DMS 273 treated with DMSO at 0.1 percent for 48 hours (cell line): ENCODE results near the gene OR8B12.
"Not testable (repeated sequence)": the region's sequence is repeated elsewhere in the genome, so short reads cannot be mapped to it uniquely, and the experiment has no call there.

Experiments used
- DNase-seq: peaks from one replicate; lab custom pipeline; 2025; lab: John Stamatoyannopoulos, UW

Gene OR8B12

DNA sequence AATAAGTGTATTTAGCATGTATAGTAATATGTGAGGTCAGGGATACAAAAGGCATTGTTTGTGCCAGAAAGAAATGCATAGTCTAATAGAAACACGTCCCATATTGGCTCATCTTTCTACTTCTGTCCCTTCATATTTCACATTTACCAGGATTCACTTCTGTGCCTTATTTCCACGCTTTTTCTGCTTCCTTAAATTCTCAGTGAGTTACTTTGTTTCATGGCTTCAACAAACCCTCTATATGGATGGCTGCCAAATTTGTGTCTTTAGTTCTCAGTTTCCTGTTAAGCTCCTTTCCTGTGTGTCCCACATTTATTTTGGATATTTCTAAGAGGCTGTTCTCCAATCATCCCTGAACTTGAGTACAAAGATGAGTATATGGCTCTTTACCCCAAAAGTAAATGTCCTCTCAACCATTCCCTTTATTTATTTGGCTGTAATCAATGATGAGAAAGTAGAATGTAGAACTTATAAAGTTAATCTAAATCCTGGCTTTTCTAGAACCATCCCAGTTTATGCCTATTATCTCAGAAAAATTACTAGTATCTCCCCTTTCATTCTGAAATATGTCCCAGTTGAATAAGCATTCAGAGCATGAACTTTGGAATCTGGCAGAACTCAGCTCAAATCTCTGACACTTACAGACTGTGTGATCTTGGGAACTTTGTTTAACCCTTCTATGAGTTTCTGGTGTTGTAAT is 23.5 kb downstream of the OR8B12 start:
- no peak for DNase-seq

DNA sequence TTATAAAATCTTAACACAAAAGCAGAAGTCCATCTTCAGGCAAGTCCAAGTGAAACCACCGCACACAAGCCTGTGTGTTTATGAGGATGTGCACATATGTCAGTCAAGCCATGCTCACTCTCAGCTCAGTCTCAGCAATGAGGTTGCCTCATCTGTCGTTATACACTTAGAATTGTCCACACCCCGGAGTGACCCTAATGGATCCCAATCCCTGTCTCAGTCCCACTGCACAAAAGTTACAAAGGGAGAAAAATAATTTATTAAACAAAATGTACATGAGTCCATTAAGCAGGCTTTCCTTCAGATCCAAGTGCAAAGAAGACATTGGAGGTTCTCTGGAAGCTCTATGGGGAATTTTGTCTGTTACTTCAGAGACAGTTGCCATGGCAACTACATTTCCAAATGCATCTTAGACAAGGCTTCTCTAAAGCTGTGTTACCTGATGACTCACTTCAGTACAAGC is 24.4 kb downstream of the OR8B12 start:
- no peak for DNase-seq

DNA sequence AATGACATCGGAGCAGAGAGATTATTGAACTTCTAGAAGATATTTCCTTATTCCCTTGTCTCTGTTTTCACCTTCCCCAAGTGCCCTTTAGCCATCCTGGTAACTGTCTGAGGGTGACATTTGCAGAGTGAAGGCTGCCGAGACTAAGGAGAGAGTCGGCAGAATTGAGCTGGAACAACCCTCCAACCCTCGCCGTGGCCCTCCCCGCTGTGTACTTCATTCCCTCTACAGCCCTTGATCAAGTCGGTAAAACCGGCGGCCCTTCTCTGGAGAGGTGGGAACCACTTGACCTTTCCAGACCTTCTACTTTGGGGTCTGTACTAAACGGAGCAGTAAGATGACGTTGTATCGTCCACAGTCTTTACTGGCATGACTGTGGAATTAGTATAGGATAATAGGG is 26.1 kb downstream of the OR8B12 start:
- no peak for DNase-seq

DNA sequence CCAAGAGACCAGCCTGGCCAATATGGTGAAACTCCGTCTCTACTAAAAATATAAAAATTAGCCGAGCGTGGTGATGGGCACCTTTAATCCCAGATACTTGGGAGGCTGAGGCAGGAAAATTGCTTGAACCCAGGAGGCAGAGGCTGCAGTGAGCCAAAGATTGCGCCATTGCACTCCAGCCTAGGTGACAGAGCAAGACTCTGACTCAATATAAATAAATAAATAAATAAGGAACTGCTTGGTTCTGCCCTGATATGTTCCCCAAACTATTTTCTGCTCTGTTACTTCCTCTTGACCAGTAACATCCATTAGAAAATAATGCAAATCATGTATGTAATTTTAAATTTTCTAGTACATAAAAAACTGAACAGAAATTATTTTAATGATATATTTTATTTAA is 28.8 kb downstream of the OR8B12 start:
- not testable (repeated sequence) for DNase-seq

DNA sequence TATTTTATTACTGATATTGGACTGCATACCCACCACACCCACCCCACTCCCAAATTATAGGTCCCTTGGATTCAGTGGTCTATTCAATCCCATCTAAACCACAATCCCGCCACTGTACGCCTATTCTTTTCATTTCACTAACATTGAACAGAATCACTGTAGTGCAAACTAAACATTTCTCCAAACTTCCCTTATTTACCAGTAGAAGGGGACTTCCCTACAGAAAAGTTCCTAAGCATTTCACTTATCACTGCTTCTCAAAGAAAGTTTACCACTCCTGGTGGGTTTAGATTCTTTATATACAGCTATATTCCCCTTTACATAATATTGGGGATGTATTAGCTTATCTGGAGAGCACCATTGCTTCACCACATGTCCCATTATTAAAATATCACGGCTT is 29.3 kb downstream of the OR8B12 start:
- DNase-seq: no peak

DNA sequence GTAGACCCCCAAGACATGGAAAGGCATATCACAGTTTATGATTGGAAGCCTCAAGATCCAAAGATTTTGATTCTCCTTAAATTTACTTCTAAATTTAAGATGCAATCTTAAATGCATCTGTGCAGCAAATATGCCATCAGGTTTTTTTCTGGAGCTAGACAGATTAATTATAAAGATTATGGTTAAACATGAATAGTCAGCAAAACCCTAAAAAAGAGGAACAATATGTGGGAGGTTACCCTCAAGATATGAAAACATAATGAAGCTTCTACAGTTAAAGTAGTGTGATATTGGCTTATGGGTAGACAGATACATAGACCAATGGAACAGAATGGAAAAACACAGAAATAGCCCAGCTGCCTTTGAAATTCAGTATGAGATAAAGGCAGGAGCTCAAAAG is 31.7 kb downstream of the OR8B12 start:
- no peak for DNase-seq

DNA sequence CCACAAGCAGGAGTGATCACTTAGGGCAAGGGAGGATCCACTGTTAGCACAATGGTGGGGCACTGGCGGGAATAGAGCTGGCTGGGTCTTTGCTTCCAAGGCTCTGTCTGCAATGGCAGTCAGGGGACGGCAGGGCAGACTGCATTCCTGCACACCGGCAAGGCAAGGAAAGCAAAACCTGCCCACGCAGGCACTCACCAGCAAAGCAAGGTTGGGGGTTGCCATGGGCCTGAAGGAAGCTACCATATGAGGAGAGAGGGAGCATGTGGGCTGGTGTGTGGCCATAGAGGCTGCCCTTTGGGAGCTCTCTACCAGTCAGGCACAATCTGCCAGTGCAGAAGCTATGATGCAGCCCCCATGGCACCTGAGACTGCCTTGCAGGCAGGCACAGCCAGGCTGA is 33.2 kb downstream of the OR8B12 start:
- no peak for DNase-seq

DNA sequence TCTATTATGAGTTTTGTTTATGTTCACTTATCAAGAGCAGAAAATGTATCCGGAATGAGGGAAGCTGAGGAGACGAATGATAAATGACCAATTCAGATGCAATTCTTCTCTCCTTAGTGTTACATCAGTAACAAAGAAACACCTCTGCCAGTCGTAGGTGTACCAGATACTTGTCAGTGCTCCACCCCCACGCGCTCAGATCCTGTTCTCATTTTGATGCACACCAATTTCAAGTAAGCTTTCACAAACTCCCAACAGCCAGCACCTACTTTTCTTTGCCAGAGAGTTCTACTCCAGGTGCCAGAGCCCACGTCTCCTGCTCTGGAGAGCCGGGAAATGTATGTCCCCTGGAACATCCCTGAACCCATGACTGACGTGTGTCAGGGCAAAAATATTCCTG is 43.7 kb downstream of the OR8B12 start:
- no peak for DNase-seq

DNA sequence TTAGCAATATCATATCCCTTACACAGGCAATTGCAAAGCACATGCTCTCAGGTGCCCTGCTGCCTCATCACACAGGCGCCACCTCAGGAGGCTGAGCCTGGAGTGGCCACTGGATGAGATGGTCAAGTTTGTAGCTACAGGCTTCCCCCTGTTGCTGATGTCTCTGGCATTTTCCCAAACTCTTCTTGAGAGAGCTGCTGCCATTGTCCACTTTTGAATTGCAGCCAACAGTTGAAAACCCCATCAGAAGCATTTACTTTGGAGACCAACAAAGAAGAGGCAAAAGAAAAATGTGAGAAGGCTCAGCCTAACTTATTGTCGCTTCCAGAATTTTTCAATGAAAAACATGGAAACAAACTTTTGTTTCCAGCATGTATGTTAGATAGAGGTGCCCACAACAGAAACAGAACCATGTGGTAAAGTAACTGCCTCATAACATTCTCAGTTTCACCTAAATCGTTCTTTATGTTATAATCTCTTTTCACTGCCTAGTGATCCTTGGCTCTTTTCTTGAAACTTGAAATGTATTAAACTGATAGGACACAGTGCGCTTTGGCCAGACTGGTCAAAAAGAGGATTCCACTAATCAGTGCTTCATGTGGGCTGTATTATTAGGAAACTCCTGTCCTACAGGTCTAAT is 50.3 kb downstream of the OR8B12 start:
- DNase-seq: no peak
